Measurements from ENCODE around the gene CABP5.

DNA sequence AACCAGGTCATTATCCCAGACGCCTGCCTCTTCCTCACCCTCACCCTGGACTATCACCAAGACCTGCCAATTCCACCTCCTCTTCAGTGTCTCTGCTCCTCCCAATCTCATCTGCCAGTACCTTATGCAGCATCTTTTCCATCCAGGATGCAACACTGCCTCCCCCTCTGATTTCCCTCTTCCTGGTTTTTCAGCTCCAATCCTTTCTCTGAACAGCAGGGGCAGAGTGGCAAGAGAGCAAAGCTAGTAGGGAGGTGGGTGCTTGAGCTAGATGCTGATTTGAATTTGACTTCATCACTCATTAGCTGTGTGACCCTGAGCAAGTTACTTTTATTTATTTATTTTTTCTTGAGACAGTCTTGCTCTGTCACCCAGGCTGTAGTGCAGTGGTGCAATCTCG, 25.6 kb upstream of the CABP5 start:
- TF ChIP-seq, protein P1, sequence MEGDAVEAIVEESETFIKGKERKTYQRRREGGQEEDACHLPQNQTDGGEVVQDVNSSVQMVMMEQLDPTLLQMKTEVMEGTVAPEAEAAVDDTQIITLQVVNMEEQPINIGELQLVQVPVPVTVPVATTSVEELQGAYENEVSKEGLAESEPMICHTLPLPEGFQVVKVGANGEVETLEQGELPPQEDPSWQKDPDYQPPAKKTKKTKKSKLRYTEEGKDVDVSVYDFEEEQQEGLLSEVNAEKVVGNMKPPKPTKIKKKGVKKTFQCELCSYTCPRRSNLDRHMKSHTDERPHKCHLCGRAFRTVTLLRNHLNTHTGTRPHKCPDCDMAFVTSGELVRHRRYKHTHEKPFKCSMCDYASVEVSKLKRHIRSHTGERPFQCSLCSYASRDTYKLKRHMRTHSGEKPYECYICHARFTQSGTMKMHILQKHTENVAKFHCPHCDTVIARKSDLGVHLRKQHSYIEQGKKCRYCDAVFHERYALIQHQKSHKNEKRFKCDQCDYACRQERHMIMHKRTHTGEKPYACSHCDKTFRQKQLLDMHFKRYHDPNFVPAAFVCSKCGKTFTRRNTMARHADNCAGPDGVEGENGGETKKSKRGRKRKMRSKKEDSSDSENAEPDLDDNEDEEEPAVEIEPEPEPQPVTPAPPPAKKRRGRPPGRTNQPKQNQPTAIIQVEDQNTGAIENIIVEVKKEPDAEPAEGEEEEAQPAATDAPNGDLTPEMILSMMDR (IDR thresholded peaks at IDR 0.05), result no peak
- TF ChIP-seq POLR2A (IDR thresholded peaks at IDR 0.05), result no peak
